Mucosa of gallbladder (tissue), 1 donor: ENCODE data around the gene CCDC183. TPM values are rescaled to one million over a fixed set of nuclear protein-coding genes. Genes with fewer than 3 reads are reported as not detected.
"Not testable (repeated sequence)": the region's sequence is repeated elsewhere in the genome, so short reads cannot be mapped to it uniquely, and the experiment has no call there.

Experiments used
- DNase-seq: peaks from one replicate; pipeline ENCODE4 v3.0.0-alpha.2; 2020; ENCODE audit warnings: low spot score
- total RNA-seq: library from RNA; stranded (reverse); gene quantifications from one replicate; pipeline ENCODE4 v1.2.1, GENCODE V29; 2021
- donor health status: DM: no; HTN: no; CAD: no.

The CCDC183 gene
- total RNA-seq, result 2.3 TPM

GRCh38 chr9:136796238-136796774 lies at the start of gene CCDC183:
TSS of gene CCDC183 (plus strand) at chr9:136796338. CDS start at chr9:136796398, 60 bp downstream.
- no peak for DNase-seq

DNA sequence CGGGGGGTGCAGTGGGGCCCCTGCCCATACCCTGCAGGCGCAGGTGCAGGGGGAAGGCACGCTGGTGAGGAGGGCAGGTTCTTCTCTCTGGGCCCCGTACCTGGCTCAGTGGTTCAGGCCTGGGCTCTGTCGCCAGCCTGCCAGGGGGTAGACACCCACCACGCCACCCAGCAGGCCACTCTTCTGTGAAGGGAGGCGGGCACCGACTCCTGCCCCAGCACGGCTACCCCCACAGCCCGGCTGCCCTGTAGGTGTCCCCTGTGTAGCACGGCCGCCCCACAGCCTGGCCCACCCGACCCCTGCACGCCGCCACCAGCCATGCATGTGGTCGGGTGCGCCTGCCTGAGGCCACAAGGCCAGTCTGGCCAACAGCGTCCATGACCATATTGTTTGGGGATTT lies 49.5 kb upstream of the CCDC183 start:
- DNase-seq, result no peak

DNA sequence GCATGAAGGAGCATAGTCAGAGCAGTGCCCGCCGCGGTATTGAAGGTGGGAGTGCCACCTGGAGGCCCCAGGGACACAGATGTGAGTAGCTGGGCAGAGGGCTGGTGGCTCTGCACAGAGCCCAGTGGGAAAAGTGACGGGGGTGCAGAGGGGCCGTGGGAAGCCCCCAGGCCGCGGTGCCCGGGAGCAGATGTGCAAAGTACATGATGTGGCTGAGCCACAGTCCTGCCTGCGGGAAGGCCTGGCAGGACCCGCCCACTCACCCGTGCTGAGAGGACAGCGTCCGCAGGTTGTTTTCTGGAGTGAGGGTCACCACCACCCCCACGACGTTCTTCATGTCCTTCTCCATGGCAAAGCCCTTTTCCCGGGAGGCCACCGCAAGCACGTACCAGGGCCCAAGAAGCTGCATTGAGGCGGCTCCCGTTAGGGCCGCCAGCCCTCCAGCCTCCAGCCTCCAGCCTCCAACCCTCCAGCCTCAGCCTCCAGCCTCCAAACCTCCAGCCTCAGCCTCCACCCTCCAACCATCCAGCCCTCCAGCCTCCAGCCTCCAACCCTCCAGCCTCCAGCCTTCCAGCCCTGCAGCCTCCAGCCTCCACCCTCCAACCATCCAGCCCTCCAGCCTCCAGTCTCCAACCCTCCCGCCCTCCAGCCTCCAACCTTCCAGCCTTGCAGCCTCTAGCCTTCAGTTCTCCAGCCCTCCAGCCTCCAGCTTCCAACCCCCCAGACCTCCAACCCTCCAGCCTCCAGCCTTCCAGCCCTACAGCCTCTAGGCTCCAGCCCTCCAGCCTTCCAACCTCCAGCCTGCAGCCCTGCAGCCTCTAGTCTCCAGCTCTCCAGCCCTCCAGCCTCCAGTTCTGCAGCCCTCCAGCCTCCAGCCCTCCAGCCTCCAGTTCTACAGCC lies 48.7 kb upstream of the CCDC183 start:
- no peak for DNase-seq

GRCh38 chr9:136748201-136748600 lies 47.9 kb upstream of the CCDC183 start, which contains the start of gene LCN6:
TSS of gene LCN6 (minus strand) at chr9:136748525. CDS start at chr9:136748483, 42 bp downstream.
- DNase-seq, result no peak

DNA sequence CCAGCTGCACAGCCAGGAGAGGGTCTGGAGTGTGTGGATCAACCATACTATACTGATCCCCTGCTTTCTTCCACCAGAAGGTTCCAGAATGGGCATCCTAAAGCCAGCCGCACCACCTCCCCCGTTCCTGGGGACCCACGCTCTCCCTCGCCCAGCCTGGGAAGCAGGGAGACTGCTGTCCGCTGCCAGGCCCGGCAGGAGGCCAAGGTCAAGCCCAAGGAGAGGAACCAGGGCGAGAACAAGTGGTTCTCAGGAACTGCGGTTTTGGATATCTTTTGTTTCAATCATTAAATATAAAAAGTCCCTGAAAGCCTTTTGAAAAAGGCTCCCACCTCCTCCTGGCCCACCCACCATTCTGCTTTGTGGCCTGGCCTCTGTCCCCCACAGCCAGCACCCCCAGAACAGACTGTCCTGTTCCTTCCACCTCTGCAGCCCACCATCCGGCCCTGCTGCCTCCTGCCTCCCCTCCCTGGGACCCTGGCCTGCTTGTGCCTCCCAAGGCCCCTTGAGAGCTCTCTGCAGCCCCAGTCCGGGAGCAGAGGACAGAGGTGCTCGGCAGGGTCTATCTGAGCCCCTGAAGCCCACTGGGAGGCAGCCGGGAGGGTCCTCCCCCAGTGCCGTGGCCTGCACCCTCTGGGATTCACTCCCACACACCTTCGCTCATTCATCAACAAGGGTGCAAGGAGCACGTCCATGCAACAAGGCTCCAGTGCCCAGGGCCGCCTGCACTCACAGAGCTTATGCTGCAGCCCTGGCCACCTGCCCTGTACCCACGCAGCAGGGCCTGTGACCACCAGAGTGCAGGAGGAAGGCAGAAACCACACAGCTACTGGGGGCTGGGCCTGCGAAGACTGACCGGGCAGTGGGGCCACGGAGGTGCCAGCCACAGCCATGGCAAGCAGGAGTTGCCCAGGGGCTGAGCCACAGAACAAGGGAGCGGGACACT lies 47.2 kb upstream of the CCDC183 start:
- DNase-seq, result no peak

DNA sequence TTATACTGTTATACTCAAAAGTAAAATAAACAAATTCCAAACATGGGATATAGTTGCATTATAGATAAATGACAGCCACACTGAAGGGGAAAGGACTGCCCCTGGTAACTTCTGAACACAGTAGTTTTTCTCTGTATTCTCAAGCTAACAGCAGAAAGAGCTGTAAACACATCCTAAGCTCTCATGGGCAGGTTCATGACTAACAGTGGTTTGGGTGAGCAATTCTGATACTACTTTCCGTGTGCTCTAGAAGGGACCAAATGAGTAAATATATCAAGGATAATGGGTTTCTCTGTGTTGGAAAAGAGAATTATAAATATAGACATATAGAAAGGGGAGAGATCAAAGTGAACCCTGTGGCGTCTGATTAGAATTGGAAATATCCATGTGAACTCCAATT lies 45.6 kb upstream of the CCDC183 start:
- DNase-seq, result no peak

GRCh38 chr9:136751244-136751643 lies 44.9 kb upstream of the CCDC183 start:
- no peak for DNase-seq

- DNase-seq, result no peak
Observed at GRCh38 chr9:136751814-136752213, 44.3 kb upstream of the CCDC183 start.

GRCh38 chr9:136753371-136754058 lies 42.6 kb upstream of the CCDC183 start:
- no peak for DNase-seq

DNA sequence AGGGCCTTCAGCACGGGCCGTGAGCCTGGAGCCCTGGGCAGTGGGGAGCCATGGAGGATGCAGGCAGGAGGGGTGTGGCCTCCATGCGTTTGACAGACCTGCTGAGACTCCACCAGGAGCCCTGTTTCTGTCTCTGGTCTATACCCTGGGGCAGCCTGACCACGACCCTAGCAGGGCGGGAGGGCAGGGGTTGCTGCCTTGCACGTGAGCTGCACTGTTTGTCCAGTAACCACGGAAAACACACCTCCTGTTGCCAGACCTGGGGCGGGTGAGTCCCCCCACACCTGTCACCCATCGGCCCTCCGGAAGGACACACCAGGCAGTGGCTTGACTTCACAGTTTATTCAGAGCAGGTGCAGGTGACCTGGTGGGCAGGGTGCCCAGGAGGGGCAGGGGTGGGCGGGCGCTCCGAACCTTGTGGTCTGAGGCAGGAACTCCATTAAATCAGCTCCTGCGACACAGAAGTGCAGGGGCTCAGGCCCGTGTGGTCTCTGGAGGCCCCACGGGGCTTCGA lies 42.0 kb upstream of the CCDC183 start:
- no peak for DNase-seq

DNA sequence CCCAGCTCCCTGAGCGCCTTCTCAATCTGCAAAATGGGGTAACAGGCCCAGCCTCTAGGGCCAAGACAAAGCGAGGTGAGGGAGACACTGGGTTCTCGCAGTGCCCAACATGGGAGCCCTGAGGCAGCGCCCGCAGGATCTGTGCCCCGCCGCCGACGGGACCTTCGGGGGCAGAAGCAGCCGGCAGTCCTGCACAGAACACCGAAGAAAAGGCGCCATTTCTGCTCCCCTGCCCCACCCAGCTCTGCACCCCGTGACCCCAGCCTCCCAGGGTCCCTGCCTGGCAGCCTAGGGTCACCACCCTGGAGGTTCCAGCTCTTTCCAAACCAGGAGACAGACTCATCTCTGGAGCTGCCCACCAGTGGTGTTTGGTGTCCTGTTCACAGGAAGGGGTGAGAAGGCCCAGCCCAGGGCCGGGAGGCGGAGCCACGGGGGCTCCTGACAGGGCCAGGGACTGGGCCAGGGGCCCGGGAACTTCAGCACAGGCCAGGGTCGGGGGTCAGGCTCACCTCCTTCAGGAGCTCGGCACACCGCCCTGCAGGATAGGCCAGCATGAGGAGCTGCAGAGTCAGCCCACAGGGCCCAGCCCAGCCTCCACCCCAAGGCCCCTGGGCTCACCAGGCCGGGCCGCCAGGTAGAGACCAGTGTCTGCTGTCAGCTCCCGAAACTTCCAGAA lies 41.4 kb upstream of the CCDC183 start:
- no peak for DNase-seq

DNA sequence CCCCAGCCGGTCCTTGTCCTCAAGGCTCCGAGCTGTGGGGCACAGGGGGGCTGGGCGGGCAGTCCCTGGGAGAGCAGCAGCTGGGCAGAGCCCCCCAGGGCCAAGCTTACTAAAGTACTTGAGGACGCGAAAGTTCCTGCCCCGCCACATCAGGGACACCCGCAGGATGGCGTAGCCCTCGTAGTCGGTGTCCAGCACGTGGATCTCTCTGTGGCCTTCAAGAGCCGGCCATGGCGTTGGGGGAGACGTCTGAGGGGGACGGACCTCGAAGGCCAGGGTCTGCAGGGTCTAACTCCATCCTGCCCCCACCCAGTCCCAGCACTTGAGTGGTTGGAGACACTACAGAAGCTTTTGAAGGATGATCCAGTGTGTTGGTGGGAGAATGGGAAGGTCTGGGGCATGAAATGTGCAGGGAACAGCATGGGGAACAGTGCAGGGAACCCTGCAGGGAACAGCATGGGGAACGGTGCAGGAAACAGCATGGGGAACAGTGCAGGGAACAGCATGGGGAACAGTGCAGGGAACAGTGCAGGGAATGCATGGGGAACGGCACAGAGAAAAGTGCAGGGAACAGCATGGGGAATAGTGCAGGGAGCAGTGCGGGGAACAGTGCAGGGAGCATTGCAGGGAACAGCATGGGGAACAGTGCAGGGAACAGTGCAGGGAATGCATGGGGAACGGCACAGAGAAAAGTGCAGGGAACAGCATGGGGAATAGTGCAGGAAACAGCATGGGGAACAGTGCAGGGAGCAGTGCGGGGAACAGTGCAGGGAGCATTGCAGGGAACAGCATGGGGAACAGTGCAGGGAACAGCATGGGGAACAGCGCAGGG lies 40.6 kb upstream of the CCDC183 start:
- not testable (repeated sequence) for DNase-seq

GRCh38 chr9:136756134-136756438 lies 40.1 kb upstream of the CCDC183 start:
- DNase-seq, result no peak

GRCh38 chr9:136756836-136757235 lies 39.3 kb upstream of the CCDC183 start:
- no peak for DNase-seq

GRCh38 chr9:136757328-136757727 lies 38.8 kb upstream of the CCDC183 start:
- DNase-seq, result no peak

DNA sequence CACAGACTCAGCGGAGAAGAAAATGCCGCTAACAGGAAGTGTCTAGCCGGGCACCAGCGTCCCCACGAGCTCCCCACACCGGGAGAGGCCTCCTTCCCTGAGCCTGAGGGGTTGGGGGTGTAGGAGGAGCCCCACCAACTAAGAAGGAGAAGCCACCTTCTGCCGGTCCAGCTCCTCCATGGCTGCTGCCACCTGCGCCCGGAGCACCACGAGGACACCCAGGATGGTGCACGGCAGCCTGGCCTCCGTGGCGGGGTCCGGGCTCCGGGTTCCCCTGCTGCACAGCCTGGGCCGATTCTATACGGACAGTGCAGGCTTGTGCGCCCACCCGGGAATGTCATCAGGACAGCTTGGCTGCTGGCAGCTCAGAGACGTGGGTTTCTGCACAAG lies 38.4 kb upstream of the CCDC183 start:
- DNase-seq, result no peak

DNA sequence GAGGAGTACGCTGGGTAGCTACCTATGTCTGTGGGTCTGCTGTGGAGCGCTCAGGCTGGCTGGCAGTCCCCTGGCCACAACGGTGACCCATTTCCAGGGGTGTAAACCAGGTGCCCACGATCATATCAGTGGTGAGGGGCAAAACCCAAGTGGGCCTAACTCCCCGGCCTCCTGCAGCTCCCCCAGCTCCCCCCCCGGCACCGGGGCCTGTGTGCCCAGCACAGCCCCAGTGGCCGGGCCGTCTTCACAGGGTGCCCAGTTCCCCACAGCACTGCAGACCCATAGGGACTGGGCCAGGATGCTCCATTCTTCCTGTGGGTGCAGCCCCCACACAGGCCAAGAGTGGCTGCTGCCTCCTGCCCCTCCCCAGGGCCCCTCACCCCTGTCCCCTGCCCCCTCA lies 37.1 kb upstream of the CCDC183 start:
- no peak for DNase-seq

DNA sequence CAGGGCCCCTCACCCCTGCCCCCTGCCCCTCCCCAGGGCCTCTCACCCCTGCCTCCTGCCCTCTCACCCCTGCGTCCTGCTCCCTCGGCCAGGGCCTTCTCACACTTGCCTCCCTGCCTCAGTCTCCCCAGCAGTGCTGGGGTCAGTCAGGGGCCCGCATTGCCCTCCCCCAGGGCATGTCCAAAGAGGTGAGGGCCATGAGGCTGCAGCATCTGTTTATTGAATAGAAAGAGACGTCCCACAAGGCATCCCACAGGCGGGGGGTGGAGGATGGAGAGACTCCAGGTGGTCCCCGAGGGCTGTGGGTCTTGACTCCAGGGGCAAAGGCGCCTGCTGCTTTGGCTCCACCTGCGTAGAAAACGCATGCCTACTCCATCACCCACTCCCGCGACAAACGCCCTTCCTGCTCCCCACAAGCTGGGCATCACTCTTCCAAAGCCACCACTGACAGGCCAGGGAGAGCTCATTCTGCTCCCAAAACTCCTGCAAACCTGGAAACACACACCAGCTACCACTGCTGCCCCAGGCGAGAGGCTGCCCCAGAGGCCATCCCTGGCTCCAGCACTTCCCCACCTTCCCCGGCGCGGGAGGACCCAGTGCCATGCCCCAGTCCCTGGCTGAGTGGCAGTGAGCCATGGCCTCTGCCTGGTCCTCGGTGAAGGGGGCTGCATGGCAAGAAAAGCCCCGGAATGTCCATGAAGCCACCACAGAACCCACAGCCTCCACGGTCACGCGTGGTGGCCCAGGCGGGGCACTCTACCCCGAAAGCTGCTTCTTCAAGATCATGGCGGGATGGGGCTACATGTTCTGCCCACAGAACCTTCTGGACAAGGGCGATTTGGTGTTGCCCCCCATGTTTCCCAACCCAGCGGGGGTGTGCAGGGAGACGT lies 36.5 kb upstream of the CCDC183 start:
- DNase-seq, result no peak

DNA sequence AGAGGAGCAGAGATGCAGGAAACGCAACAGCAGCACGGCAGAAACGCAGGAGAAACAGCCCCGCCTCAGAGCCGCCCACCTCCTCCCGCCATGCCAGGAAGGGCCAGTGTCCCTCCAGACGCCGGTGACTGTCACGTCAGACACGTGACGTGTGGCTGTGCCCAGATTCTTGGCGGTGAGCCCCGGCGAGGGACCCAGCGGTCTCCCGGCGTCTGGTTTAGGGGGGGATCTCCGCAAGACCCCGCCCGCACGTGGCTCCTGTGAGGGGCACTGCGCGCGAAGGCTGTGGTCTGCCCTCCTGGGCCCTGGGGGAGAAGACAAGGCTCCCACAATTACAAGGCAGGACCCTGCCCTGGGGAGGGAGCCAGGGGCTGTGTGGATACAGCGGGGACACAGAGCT lies 35.7 kb upstream of the CCDC183 start:
- DNase-seq, result no peak
